ENCODE results near the gene MBOAT2.
"Not testable (repeated sequence)": the region's sequence is repeated elsewhere in the genome, so short reads cannot be mapped to it uniquely, and the experiment has no call there.

MBOAT2 gene

GRCh38 chr2:9003616-9004337, at the start of gene MBOAT2:
Gene MBOAT2, minus strand, starts transcription at chr2:9003684. Its CDS starts 70 bp downstream, at chr2:9003614.
- DNase-seq = peak; percentile 62 to 97

GRCh38 chr2:9052821-9053533, 49.5 kb upstream of the MBOAT2 start:
- no peak for DNase-seq

GRCh38 chr2:9051451-9051850, 48.0 kb upstream of the MBOAT2 start:
- DNase-seq = not testable (repeated sequence)

GRCh38 chr2:9050122-9050809, 46.8 kb upstream of the MBOAT2 start:
- DNase-seq = no peak

- DNase-seq = no peak
Observed at GRCh38 chr2:9045595-9045994, 42.1 kb upstream of the MBOAT2 start.

GRCh38 chr2:9043491-9043890, 40.0 kb upstream of the MBOAT2 start:
- not testable (repeated sequence) for DNase-seq

GRCh38 chr2:9037166-9037565, 33.7 kb upstream of the MBOAT2 start:
- no peak for DNase-seq

- DNase-seq = no peak
Observed at GRCh38 chr2:9033385-9034168, 30.1 kb upstream of the MBOAT2 start.

GRCh38 chr2:9032536-9033255, 29.2 kb upstream of the MBOAT2 start:
- no peak for DNase-seq

- DNase-seq = no peak
Observed at GRCh38 chr2:9032121-9032520, 28.6 kb upstream of the MBOAT2 start.

- DNase-seq = no peak
Observed at GRCh38 chr2:9031246-9031645, 27.8 kb upstream of the MBOAT2 start.

GRCh38 chr2:9030841-9031240, 27.4 kb upstream of the MBOAT2 start:
- DNase-seq = no peak

- peak in 1 of 2 experiments; percentile 9 for DNase-seq
Observed at GRCh38 chr2:9030190-9030589, 26.7 kb upstream of the MBOAT2 start.

- DNase-seq = peak; percentile 3 to 16
Observed at GRCh38 chr2:9029721-9030120, 26.2 kb upstream of the MBOAT2 start.

- DNase-seq = no peak
Observed at GRCh38 chr2:9027884-9028283, 24.4 kb upstream of the MBOAT2 start.

GRCh38 chr2:9025746-9026145, 22.3 kb upstream of the MBOAT2 start:
- DNase-seq = no peak

GRCh38 chr2:9024575-9024974, 21.1 kb upstream of the MBOAT2 start:
- DNase-seq = no peak

GRCh38 chr2:9021563-9022211, 18.2 kb upstream of the MBOAT2 start:
- DNase-seq = no peak

GRCh38 chr2:9020267-9020666, 16.8 kb upstream of the MBOAT2 start:
- DNase-seq = no peak

- no peak for DNase-seq
Observed at GRCh38 chr2:9018534-9018933, 15.1 kb upstream of the MBOAT2 start.

GRCh38 chr2:9018109-9018508, 14.6 kb upstream of the MBOAT2 start:
- DNase-seq = no peak

- no peak for DNase-seq
Observed at GRCh38 chr2:9017411-9017810, 13.9 kb upstream of the MBOAT2 start.
